Neutrophil (primary cell): ENCODE measurements around the gene PACSIN1.

ENCODE experiments used
- H3K27ac ChIP-seq: fragments of 200-600 bp; sonication (generic); 2 replicates; pipeline ENCODE4 v1.5.1; 2016; ENCODE audit warnings: mild to moderate bottlenecking, moderate library complexity
- H3K27me3 ChIP-seq: fragments of 200-600 bp; sonication (generic); 2 replicates; pipeline ENCODE4 v1.6.0; 2016; ENCODE audit warnings: mild to moderate bottlenecking
- H3K36me3 ChIP-seq: fragments of 200-600 bp; sonication (generic); 2 replicates; pipeline ENCODE4 v1.5.1; 2017
- H3K4me1 ChIP-seq, 2 experiments: fragments of 200-600 bp in 1 of 2; sonication (generic) in 1 of 2; 1 replicate in 1 of 2; 2 replicates in 1 of 2; pipeline versions ENCODE4 v1.5.1 to v1.6.1; 2013 to 2016; ENCODE audit warnings: low read depth in 1 of 2, low read length in 1 of 2, mild to moderate bottlenecking in 1 of 2, moderate library complexity in 1 of 2; ENCODE audit not compliant: control insufficient read depth in 1 of 2, insufficient read depth in 1 of 2
- H3K4me3 ChIP-seq, 2 experiments: fragments of 200-600 bp in 1 of 2; sonication (generic) in 1 of 2; 1 replicate in 1 of 2; 2 replicates in 1 of 2; pipeline ENCODE4 v1.5.1; 2013 to 2016; ENCODE audit warnings: low read depth in 1 of 2, low read length in 1 of 2, mild to moderate bottlenecking in 1 of 2, moderate library complexity in 1 of 2
- H3K9me3 ChIP-seq: fragments of 200-600 bp; sonication (generic); 2 replicates; pipeline ENCODE4 v1.5.1; 2016
- TF ChIP-seq, protein P1 (sequence below): fragments of 200-600 bp; sonication (generic); IDR thresholded peaks from 2 replicates; pipeline ENCODE4 v1.5.1; 2016; ENCODE audit warnings: antibody characterized with exemption

The PACSIN1 gene

DNA sequence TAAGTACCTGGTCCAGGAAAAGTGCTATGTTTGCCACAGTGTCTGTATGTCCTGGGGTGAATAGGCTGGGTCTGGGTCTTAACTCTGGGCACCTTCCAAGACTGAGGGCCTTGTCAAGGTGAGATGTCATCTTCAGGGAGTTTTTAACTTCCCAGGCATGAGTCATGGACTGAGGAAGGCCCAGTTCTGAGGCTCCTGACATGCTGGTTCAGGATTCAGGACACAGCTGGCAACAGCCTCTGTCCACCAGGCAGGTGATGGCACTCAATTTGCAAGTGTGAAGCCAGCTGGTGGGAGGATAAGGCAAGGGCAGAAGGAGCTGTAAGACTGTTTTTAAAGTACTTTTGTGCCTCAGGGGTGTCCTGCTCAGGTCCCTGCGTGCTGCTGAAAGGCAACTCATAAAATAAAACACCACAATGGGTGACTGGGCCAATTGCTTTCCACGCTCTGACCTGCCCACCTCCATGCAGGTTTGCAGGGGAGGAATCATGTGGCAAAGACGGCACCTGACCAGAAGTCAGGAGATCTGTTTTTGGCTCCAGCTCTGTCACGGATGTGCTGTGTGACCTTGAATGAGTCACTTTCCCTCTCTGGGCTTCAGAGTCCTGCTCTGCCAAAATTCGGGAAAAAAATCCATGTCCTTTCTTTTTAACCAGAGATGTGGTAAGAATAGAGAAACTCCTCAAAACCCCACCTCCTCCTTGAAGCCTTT is 4.9 kb upstream of the PACSIN1 start:
- peaks cover 42% of the 10 kb centered on the region for H3K27me3 ChIP-seq
- TF ChIP-seq, protein P1, sequence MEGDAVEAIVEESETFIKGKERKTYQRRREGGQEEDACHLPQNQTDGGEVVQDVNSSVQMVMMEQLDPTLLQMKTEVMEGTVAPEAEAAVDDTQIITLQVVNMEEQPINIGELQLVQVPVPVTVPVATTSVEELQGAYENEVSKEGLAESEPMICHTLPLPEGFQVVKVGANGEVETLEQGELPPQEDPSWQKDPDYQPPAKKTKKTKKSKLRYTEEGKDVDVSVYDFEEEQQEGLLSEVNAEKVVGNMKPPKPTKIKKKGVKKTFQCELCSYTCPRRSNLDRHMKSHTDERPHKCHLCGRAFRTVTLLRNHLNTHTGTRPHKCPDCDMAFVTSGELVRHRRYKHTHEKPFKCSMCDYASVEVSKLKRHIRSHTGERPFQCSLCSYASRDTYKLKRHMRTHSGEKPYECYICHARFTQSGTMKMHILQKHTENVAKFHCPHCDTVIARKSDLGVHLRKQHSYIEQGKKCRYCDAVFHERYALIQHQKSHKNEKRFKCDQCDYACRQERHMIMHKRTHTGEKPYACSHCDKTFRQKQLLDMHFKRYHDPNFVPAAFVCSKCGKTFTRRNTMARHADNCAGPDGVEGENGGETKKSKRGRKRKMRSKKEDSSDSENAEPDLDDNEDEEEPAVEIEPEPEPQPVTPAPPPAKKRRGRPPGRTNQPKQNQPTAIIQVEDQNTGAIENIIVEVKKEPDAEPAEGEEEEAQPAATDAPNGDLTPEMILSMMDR, result no peak

DNA sequence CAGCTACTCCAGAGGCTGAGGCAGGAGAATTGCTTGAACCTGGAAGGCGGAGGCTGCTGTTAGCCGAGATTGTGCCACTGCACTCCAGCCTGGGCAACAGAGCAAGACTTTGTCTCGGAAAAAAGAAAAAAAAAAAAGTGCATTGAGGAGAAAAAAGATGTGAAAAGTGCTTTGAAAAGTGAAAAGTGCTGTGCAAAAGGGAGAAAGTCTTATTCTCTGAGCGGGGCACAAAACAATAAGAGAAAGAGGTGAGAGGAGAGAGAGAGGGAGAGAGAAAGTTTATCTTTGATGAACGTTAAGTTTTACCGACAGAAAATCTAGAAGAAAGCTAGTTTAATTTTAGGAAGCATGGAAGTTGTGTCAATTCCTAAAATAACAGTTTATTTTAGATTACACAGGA is 3.9 kb upstream of the PACSIN1 start:
- no peak overlapping the region for H3K4me3 ChIP-seq
- H3K36me3 ChIP-seq, result no peaks in the 10 kb centered on the region
- TF ChIP-seq, protein P1, result no peak
- peaks cover 52% of the 10 kb centered on the region for H3K27me3 ChIP-seq
- no peaks in the 10 kb centered on the region for H3K9me3 ChIP-seq
- H3K4me1 ChIP-seq, result peaks cover 0 to 5% of the 10 kb centered on the region in 2 experiments
- no peak overlapping the region for H3K27ac ChIP-seq

More for the DNA sequence above, 4.9 kb upstream of the PACSIN1 start:
- Histone ChIP-seq H3K27ac (no peak overlapping the region), H3K4me1 (peaks cover 0 to 5% of the 10 kb centered on the region in 2 experiments), H3K9me3 (no peaks in the 10 kb centered on the region), H3K36me3 (no peaks in the 10 kb centered on the region), H3K4me3 (no peak overlapping the region)

DNA sequence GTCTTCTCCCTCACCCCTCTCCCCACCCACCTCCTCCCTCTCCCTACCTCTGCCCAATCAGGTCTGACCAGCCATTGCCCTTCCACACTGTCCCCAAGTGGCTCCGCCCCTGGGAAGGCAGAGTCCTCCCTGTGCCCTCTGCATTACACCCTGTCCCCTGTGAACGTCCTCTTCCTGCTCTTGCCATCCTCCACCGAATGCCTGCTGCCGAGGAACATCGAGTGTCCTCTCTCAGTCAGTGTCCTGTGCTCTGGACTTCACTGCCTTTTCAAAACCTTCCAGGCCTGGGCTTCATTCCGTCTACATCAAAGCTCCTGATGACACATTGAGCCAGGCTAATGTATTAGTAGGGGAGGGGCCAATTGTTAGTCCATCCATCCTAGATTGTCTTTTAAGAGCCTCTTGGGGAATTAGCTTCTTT is 3.3 kb upstream of the PACSIN1 start:
- peaks cover 0 to 5% of the 10 kb centered on the region in 2 experiments for H3K4me1 ChIP-seq
- no peak overlapping the region for H3K27ac ChIP-seq
- H3K9me3 ChIP-seq, result no peaks in the 10 kb centered on the region
- TF ChIP-seq, protein P1, result no peak
- no peak overlapping the region for H3K4me3 ChIP-seq
- H3K36me3 ChIP-seq, result no peaks in the 10 kb centered on the region
- peaks cover 55% of the 10 kb centered on the region for H3K27me3 ChIP-seq

DNA sequence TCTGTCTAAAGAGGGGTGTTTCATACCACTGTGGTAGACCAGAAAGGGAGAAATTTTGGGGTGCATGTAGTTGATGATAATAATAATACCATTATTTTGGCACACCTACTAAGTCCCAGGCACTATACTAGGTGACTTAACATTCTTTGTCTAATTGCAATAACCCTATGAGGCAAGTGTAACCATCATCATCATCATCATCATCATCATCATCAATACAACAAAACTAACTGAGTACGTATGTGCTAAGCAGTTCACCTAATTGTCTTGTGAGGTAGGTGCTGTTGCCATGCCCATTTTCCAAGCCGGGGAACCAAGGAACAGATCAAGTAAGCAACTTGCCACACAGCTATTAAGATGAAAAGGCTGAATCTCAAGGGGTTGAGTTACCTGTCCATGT is 2.6 kb upstream of the PACSIN1 start:
- Histone ChIP-seq H3K9me3 (no peaks in the 10 kb centered on the region), H3K27me3 (peaks cover 55% of the 10 kb centered on the region), H3K36me3 (no peaks in the 10 kb centered on the region), H3K4me3 (no peak overlapping the region), H3K27ac (no peak overlapping the region), H3K4me1 (peaks cover 0 to 5% of the 10 kb centered on the region in 2 experiments)
- TF ChIP-seq, protein P1, result no peak

DNA sequence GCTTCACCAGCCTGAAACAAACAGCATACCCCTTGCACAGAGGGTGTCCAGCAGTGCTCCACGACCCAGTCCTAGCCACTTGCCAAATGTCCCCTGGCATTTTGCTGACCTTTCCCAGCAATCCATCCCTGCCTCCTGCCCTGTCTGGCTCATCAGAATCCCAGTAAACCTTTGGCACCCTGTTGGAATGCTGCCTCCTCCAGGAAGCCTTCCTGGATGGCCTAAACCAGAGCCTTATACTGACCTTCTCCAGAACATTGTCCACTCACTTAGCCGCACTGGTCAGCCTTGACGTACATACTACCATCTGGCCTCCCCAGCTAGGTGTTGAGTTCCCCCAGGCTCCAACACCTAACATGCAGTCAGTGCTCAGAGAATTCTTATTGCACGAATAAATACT is 2.0 kb upstream of the PACSIN1 start:
- H3K27me3 ChIP-seq, result peaks cover 55% of the 10 kb centered on the region

More for the DNA sequence above, 2.0 kb upstream of the PACSIN1 start:
- Histone ChIP-seq H3K27ac (no peak overlapping the region), H3K4me1 (peaks cover 0 to 5% of the 10 kb centered on the region in 2 experiments), H3K9me3 (no peaks in the 10 kb centered on the region), H3K36me3 (no peaks in the 10 kb centered on the region), H3K4me3 (no peak overlapping the region)
- TF ChIP-seq, protein P1, result no peak
